Spleen (tissue), 11 donors: ENCODE measurements around the gene PADI6. TPM values are rescaled to one million over a fixed set of nuclear protein-coding genes. Genes with fewer than 3 reads are reported as not detected.
A peak's percentile ranks its signal among the peaks of the same experiment; 100 is the strongest.

Experiments used
- DNase-seq: peaks from one replicate; pipeline ENCODE4 v3.0.0-alpha.2; 2020
- H3K27ac ChIP-seq, 8 donors: fragments of 200-600 bp; sonication (generic) in 7 of 8; 1 replicate in 4 of 8; 2 replicates in 4 of 8; pipeline versions ENCODE4 v1.5.0 to v1.8.0; 2016 to 2021; ENCODE audit warnings: inconsistent platforms in 4 of 8, mild to moderate bottlenecking in 4 of 8, moderate library complexity in 1 of 8
- H3K27me3 ChIP-seq, 7 donors: fragments of 200-600 bp; sonication (generic) in 6 of 7; replicated peaks in 1 of 7; 1 replicate in 4 of 7; 2 replicates in 3 of 7; pipeline versions ENCODE4 v1.5.0 to v1.8.0; 2016 to 2021; ENCODE audit warnings: inconsistent platforms in 3 of 7, mild to moderate bottlenecking in 1 of 7
- H3K36me3 ChIP-seq, 6 donors: fragments of 200-600 bp; sonication (generic) in 5 of 6; 1 replicate in 4 of 6; 2 replicates in 2 of 6; pipeline versions ENCODE4 v1.5.0 to v1.8.0; 2016 to 2021; ENCODE audit warnings: inconsistent platforms in 2 of 6
- H3K4me1 ChIP-seq, 6 donors: fragments of 200-600 bp; sonication (generic) in 5 of 6; 1 replicate in 3 of 6; 2 replicates in 3 of 6; pipeline versions ENCODE4 v1.5.0 to v1.8.0; 2016 to 2021; ENCODE audit warnings: inconsistent platforms in 3 of 6
- H3K4me3 ChIP-seq, 8 donors: fragments of 200-600 bp; sonication (generic) in 7 of 8; 1 replicate in 4 of 8; 2 replicates in 4 of 8; pipeline versions ENCODE4 v1.5.0 to v1.8.0; 2016 to 2021; ENCODE audit warnings: inconsistent platforms in 4 of 8, mild to moderate bottlenecking in 4 of 8, moderate library complexity in 2 of 8
- H3K9me3 ChIP-seq, 8 donors: fragments of 200-600 bp; sonication (generic) in 7 of 8; 1 replicate in 4 of 8; 2 replicates in 4 of 8; pipeline versions ENCODE4 v1.5.0 to v1.8.0; 2016 to 2021; ENCODE audit warnings: inconsistent platforms in 4 of 8
- POLR2A ChIP-seq, 3 donors: fragments of 450-650 bp; IDR thresholded peaks; one replicate each; pipeline ENCODE4 v1.5.1; 2017; ENCODE audit warnings: antibody characterized with exemption in 3 of 3, mild to moderate bottlenecking in 1 of 3
- POLR2AphosphoS5 ChIP-seq, 3 donors: sonication (generic); formaldehyde crosslinking; IDR thresholded peaks; one replicate each; pipeline ENCODE4 v1.5.1; 2017; ENCODE audit warnings: antibody characterized with exemption in 3 of 3
- WGBS, 5 donors: extraction: QIAGEN DNeasy Blood & Tissue Kit in 3 of 5; methylation state at CpG; one replicate each; pipeline versions ENCODE4 v1.1.5 to v1.1.7; 2013 to 2018; 5-methylcytosine and 5-hydroxymethylcytosine counted together
- intact Hi-C: fragments of 100-400 bp; cut with DNase I; formaldehyde crosslinking; loops from one replicate; pipeline ENCODE4 v1.15.0; 2023; ENCODE audit warnings: low total_unique reads
- polyA plus RNA-seq, 3 donors: library from polyadenylated mRNA; stranded (reverse); fragments of 200-250 nt; gene quantifications; one replicate each; pipeline ENCODE4 v1.2.1, GENCODE V29; 2013
- total RNA-seq, 7 donors: library from RNA; depleted of rRNA in 3 of 7; stranded (reverse); fragments of >200 nt in 3 of 7; fragmentation: NEBNext Ultra II Directional in 4 of 7; extraction: Animal tissue kit (Norgen Biotek cat#: 25700) in 4 of 7; gene quantifications; one replicate each; pipeline versions ENCODE4 v1.1.0 to v1.2.1, GENCODE V29; 2016 to 2021
- TF ChIP-seq, protein P1 (sequence below), 11 experiments: fragments of 200-600 bp in 7 of 11; fragments of 450-650 bp in 4 of 11; sonication (generic) in 4 of 11; IDR thresholded peaks in 8 of 11; conservative IDR thresholded peaks in 3 of 11; 1 replicate in 7 of 11; 2 replicates in 4 of 11; pipeline versions ENCODE4 v1.4.0 to v1.8.0; 2016 to 2021; ENCODE audit warnings: antibody characterized with exemption in 11 of 11, inconsistent platforms in 4 of 11, mild to moderate bottlenecking in 1 of 11
- donor health status: healthy with polysubstance abuse.
- donor health status: DM: no; HTN: no; CAD: no; lungs with moderate emphysema.
- donor health status: DM: no; HTN: no; CAD: no.
- donor health status: Bipolar disorder and iron deficiency.
- donor health status: healthy.
- donor health status: DM: no; HTN: no; CAD: no.
- donor health status: DM: yes; HTN: yes; CAD: no.

Gene PADI6
- total and polyA plus RNA-seq, 10 donors: 0.14 TPM; not detected in 9

DNA sequence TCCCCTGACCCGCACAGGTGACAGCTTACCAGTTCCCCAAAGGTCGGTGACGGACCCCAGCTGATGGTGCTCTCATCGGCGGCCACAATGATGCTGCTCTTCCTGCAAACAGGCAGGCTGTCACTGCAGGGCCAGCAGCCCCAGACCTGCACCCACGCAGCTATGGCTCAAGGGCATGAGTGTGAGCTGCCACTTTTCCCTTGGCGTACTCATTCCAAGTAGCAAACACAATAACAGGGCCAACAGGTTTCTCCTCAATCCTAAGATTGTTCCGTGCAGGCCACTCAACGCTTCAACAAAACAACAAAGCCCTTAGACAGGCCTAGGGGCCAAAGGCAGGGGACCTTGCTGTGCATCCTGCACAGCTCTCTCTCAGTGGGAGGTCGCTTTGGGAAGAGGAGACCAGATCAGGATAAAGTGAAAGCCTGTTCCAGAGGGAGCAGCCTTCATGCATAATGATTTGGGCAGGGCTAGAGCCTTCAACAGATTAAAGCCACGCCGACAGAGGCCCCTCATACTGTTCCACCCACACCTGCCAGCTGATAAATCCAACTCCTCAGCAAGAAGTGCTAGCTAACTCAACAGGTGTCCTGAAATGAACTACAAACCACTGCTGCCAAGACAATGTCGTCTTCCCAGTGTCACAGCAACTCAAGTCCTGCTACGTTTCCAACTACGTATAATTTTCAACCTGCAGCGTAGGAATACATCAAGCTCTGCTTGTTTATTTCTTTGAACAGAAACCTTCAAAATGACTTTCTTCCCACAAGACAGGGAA lies 40.3 kb downstream of the PADI6 start:
- 88 to 96% (median 90%) methylated on average over 16 of the region's 16 CpGs for WGBS, 5 donors
- Histone ChIP-seq H3K4me3 (no peak overlapping the region), H3K27me3 (no peaks in the 10 kb centered on the region), H3K9me3 (no peaks in the 10 kb centered on the region), H3K27ac (no peak overlapping the region), H3K4me1 (no peaks in the 10 kb centered on the region), H3K36me3 (peaks cover 4 to 100% (median 99%) of the 10 kb centered on the region in 6 donors)
- no peak for TF ChIP-seq POLR2A (IDR thresholded peaks at IDR 0.05)
- peak in 2 of 3 donors; percentile 18 to 27 for TF ChIP-seq POLR2AphosphoS5 (IDR thresholded peaks at IDR 0.05)
- intact Hi-C loops: no loop called here
- no peak for DNase-seq

DNA sequence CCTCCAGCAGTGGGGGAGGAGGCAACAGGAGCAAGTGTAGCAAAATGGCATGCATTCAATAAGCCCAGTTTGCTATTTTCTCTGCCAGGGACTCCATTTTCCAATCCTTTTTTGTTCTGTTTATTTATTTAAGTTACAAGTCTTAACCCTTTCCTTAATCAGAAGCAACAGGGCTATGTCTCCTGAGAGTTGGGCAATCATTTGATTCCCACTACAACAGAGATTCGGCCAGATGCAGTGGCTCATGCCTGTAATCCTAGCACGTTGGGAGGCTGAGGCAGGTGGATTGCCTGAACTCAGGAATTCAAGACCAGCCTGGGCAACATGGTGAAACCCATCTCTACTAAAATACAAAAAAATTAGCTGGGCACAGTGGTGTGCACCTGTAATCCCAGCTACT lies 42.0 kb downstream of the PADI6 start:
- H3K27ac ChIP-seq: no peak overlapping the region
- TF ChIP-seq, protein P1, sequence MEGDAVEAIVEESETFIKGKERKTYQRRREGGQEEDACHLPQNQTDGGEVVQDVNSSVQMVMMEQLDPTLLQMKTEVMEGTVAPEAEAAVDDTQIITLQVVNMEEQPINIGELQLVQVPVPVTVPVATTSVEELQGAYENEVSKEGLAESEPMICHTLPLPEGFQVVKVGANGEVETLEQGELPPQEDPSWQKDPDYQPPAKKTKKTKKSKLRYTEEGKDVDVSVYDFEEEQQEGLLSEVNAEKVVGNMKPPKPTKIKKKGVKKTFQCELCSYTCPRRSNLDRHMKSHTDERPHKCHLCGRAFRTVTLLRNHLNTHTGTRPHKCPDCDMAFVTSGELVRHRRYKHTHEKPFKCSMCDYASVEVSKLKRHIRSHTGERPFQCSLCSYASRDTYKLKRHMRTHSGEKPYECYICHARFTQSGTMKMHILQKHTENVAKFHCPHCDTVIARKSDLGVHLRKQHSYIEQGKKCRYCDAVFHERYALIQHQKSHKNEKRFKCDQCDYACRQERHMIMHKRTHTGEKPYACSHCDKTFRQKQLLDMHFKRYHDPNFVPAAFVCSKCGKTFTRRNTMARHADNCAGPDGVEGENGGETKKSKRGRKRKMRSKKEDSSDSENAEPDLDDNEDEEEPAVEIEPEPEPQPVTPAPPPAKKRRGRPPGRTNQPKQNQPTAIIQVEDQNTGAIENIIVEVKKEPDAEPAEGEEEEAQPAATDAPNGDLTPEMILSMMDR (IDR thresholded peaks at IDR 0.05 in 8 of 11, conservative IDR thresholded peaks at IDR 0.05 in 3 of 11): no peak
- TF ChIP-seq POLR2A (IDR thresholded peaks at IDR 0.05) (no peak), POLR2AphosphoS5 (IDR thresholded peaks at IDR 0.05) (no peak)
- intact Hi-C loops: no loop called here
- H3K4me3 ChIP-seq: no peak overlapping the region
- DNase-seq: no peak
- 91 to 96% (median 93%) methylated on average over 2 of the region's 2 CpGs for WGBS, 5 donors
- no peaks in the 10 kb centered on the region for H3K4me1 ChIP-seq
- H3K36me3 ChIP-seq: peaks cover 4 to 100% (median 100%) of the 10 kb centered on the region in 6 donors
- H3K9me3 ChIP-seq: no peaks in the 10 kb centered on the region
- no peaks in the 10 kb centered on the region for H3K27me3 ChIP-seq

DNA sequence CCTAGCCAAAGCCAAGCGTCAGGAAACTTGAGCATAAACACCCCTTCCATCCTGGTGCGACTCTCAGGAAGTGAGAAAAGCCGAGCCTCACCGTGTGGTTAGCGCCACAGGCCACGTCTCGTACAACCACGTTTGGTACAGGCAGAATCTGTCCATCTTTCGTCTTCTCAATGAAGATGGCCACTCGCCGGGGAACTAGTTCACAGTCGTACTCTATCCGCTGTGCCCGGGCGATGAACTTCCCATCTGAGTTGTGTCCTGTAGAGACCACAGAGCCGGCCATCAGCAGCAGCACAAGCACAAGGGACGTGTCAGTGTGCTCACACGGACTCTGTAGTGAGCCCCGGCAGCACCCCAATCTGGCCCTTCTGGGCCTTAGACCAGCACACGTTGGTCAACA lies 44.4 kb downstream of the PADI6 start:
- intact Hi-C loops: no loop called here
- Histone ChIP-seq H3K4me1 (peaks cover 0 to 9% (median 3%) of the 10 kb centered on the region in 6 donors), H3K27me3 (no peaks in the 10 kb centered on the region), H3K27ac (no peak overlapping the region), H3K36me3 (peaks cover 4 to 100% (median 98%) of the 10 kb centered on the region in 6 donors), H3K9me3 (no peaks in the 10 kb centered on the region), H3K4me3 (no peak overlapping the region)
- TF ChIP-seq POLR2AphosphoS5 (IDR thresholded peaks at IDR 0.05): peak in 2 of 3 donors; percentile 18 to 31
- TF ChIP-seq, protein P1 (IDR thresholded peaks at IDR 0.05 in 8 of 11, conservative IDR thresholded peaks at IDR 0.05 in 3 of 11): no peak
- WGBS, 5 donors: 88 to 94% (median 90%) methylated on average over 20 of the region's 20 CpGs
- no peak for DNase-seq

DNA sequence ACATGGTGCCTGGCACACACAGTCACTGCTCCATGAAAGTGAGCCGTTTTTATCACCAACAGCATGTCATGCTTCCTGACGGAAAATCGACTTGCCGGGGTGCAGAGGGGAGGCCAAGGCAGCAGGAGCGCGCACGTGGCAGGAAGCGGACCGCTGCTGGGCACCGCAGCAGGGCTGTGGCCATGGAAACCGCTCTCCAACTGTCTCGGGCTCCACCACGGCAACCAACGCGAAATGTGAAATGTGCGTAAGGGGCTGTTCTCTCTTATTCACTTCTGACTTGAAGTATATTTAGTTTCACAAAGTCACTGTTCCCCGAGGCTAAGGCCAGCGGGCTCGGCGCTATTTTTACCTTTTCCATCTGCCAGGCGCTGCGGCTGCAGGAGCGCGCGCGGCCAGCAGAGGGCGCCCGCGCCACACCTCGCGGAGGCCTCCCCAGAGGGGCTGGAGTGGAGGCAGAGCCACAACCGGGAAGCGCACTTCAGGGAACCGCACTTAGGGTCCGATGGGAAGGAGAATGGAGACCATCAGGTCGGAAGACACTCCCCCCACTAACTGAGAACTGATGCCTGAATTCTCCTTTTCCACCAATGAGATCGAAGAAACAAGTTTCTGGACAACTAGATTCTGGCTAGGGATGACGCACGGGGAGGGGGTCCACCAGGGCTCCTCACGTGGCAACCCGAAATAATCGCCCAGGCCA lies 47.8 kb downstream of the PADI6 start:
- H3K4me1 ChIP-seq: peaks cover 0 to 16% (median 6%) of the 10 kb centered on the region in 6 donors
- intact Hi-C loops: loop anchor here (10.0 kb wide), 1 partner anchor 55 kb away; no protein-coding TSS in a partner anchor
- DNase-seq: peak; percentile 92
- H3K4me3 ChIP-seq: no peak overlapping the region
- 39 to 47% (median 42%) methylated on average over 42 of the region's 42 CpGs for WGBS, 5 donors
- no peaks in the 10 kb centered on the region for H3K9me3 ChIP-seq
- no peaks in the 10 kb centered on the region for H3K27me3 ChIP-seq
- TF ChIP-seq, protein P1 (IDR thresholded peaks at IDR 0.05 in 8 of 11, conservative IDR thresholded peaks at IDR 0.05 in 3 of 11): peak; percentile 92 to 99 (median 98)
- TF ChIP-seq POLR2AphosphoS5 (IDR thresholded peaks at IDR 0.05) (peak; percentile 60 to 82 (median 70)), POLR2A (IDR thresholded peaks at IDR 0.05) (no peak)
- no peak overlapping the region for H3K27ac ChIP-seq
- peaks cover 0 to 100% (median 97%) of the 10 kb centered on the region in 6 donors for H3K36me3 ChIP-seq
